ENCODE measurements around the gene SYMPK.
A peak's percentile ranks its signal among the peaks of the same experiment; 100 is the strongest.
"Not testable (repeated sequence)": the region's sequence is repeated elsewhere in the genome, so short reads cannot be mapped to it uniquely, and the experiment has no call there.

Gene SYMPK

GRCh38 chr19:45885556-45886426 is 22.8 kb upstream of the SYMPK start, which contains the start of gene IRF2BP1:
TSS of gene IRF2BP1 (minus strand) at chr19:45886141. CDS start at chr19:45885774, 367 bp downstream.
- peak; percentile 29 for DNase-seq

GRCh38 chr19:45884682-45885555 is 22.0 kb upstream of the SYMPK start:
- DNase-seq = no peak

- DNase-seq = no peak
These were observed 21.1 kb upstream of the SYMPK start for GRCh38 chr19:45883881-45884681.

- DNase-seq = no peak
These were observed 20.6 kb upstream of the SYMPK start for GRCh38 chr19:45883586-45883880.

- DNase-seq = no peak
These were observed 20.0 kb upstream of the SYMPK start for GRCh38 chr19:45882652-45883585.

GRCh38 chr19:45881909-45882528 is 19.1 kb upstream of the SYMPK start:
- DNase-seq = peak; percentile 31

DNA sequence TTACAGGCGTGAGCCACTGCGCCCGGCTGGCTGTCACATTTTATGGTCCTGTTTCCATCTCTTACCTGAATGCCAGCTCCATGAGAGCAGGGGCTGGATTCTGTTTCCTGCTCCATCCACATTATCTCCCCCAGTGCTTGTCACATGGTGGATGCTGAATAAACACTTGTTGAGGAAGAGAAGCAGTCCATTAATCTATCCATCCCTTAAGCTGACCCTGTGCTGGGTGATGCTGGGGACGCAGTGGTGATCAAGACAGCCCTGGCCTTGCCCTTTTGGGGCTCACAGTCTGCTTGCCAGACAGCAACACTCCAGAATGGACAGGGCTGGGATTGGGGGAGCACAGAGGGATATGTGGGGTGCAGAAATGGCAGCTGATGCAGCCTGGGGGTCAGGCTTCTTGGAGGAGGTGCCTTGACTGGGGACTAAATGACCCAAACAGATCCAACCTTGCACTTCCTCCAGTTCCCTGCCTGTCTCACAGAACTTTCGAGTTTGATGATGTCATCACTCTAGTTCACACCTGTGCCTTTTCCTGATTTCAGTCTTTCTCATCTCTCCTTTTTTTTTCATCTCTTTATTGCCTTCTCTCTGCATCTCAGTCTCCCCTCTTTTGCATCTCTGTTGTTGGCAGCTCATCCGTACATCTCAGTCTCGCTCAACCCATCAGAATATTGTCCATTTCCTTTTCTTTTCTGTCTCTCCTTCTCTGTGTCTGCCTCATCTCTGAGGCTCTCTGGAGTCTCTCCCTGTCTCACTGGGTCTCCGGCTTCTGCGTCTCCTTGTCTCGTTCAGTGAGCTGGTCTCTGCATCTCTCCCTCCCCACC is 18.3 kb upstream of the SYMPK start:
- no peak for DNase-seq

GRCh38 chr19:45879971-45880370 is 17.0 kb upstream of the SYMPK start:
- no peak for DNase-seq

GRCh38 chr19:45879055-45879454 is 16.1 kb upstream of the SYMPK start:
- DNase-seq = no peak

DNA sequence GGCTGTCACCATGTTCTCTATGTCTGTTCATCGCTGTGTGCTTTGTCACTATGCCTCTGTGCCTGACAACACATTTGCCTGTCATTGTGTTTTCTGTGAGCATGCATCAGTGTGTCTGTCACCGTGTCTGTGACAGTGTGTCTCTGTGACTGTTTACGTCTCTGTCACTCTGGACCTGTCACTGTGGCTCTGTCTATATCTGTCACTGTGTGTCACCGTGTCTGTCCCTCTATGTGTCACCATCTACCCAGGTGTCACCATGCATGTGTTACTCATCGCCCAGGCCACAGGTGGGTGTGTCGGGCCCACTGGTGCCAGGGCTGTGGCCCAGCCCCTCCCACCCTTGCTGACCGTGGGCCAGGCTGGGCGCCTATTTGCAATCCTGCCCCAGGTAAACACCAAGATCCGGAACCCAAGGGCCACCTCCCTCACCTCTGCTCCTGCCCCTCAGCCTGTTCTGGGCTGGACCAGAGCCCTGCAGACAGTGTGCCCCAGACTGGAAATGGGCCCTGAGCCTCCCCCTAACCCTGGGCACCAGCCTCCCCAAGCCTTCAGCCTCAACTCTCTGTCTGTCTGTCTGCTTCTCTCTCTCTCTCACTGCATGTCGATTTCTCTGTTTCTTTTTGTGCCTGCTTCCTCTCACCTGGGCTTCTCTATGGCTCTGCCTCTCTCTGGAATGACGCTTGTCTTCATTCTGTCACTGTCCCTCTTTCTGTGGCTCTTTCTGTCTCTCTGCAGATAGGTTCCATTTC is 15.3 kb upstream of the SYMPK start:
- no peak for DNase-seq

DNA sequence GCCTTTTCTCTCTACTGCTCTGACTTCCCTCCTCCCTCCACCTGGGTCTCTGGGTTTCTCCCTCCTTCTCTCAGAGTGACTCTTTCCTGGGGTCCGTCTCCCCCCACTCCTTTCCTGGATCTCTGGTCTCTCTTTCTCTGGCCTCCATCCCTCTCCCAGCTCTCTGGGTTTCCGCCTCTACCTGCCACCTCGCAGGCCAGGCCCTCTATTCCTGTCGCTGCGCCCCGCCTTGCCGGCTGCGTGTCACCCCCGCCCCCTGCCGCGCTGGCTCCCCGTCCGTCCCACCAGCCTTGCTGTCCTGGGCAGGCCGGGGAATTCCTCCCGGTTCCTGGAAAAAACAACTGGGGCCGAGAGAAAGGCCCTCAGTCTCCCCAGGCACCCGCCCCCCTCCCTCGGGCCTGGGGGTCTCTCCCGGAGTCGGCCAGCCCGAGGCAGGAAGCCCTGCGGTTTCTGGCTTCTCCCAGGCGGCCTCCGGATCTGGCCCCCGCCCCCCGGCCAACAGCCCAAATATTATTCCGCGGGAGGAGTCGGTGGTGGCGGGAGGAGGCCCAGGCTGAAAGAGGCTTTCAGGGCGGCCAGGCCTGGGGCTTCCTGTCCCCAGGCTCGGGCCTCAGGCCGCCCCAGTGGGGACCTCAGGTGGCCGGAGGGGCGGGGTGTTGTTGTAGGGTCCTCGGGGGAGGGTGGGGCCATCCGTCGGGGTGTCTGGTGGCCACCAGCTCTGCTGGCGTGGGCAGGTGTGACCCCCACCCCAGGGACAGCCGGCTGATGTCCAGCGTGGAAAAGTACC is 13.7 kb upstream of the SYMPK start:
- no peak for DNase-seq

DNA sequence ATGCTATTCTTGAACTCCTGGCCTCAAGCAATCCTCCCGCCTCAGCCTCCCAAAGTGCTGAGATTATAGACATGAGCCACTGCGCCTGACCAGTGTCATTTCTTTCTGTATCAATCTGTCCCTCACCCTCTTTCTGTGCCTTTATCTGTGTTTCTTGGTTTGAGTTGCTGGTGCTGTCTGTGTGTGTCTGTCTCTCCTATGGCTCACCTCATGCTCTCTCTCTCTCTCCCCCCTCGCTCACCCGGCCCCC is 13.1 kb upstream of the SYMPK start:
- DNase-seq = no peak

GRCh38 chr19:45874620-45874966 is 11.6 kb upstream of the SYMPK start:
- DNase-seq = no peak

DNA sequence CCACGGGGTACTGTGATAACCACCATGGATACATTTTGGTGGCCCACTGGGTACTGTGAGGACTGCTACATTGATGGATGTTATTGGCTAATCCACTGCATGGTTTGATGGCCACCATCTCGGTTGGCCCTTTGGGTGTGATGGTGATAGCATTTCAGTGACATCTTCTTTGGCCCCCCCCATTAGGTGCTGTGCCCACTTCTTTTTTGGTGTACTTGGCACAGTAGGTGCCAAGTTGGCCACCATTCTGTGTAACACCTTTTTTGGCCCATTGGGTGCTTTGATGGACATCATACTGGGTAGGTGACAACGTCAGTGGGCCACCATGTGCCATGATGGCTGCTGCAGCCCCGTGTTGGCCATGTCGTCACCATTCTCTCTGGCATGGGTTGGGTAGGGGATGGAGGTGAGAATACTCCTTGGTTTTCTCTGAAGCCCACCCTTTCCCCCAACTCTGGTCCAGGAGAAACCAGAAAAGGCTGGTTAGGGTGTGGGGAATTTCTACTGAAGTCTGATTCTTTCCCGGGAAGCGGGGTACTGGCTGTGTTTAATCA is 10.3 kb upstream of the SYMPK start:
- DNase-seq = no peak

GRCh38 chr19:45872095-45872919 is 9.4 kb upstream of the SYMPK start:
- no peak for DNase-seq

GRCh38 chr19:45870798-45871197 is 7.9 kb upstream of the SYMPK start:
- no peak for DNase-seq

DNA sequence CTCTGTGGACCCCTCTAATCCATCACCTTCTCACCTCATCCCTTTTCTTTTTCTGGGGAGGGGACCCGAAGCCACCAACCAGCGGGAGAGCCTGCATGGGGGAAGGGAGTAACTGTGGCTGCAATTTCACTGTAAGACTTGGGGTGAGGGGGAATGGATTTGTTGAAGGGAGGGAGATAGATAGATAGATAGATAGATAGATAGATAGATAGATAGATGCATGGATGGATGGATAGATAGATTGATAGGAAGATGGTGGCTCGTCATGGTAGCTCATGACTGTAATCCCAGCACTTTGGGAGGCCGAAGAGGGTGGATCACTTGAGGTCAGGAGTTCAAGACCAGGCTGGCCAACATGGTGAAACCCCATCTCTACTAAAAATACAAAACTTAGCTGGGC is 4.3 kb upstream of the SYMPK start:
- DNase-seq = not testable (repeated sequence)

Measured in NCI-H1417 treated with DMSO at 0.1 percent for 48 hours (cell line).